Measurements from ENCODE around the gene CBLB.

Gene CBLB

GRCh38 chr3:105883798-105884377 lies 15.1 kb upstream of the CBLB start:
- no peaks in the 10 kb centered on the region for H3K9me3 ChIP-seq (ENCODE audit: low read depth, low read length)
- H3K36me3 ChIP-seq (ENCODE audit: insufficient read depth, low read length), result no peaks in the 10 kb centered on the region
- no peak overlapping the region for H3K9ac ChIP-seq (ENCODE audit: insufficient read length)
- DNase-seq (ENCODE audit: low read depth, low spot score), result no peak
- TF ChIP-seq POLR2AphosphoS5 (IDR thresholded peaks at IDR 0.05; ENCODE audit: borderline replicate concordance, low read depth, low read length) (no peak), FOXP2 (optimal IDR thresholded peaks at IDR 0.05; ENCODE audit: control extremely low read depth, extremely low read length, insufficient read depth) (no peak), EZH2 (IDR thresholded peaks at IDR 0.05) (no peak)
- no peak overlapping the region for H3K27ac ChIP-seq
- H3K4me3 ChIP-seq, result no peak overlapping the region

- Histone ChIP-seq H3K9me3 (ENCODE audit: low read depth, low read length) (no peaks in the 10 kb centered on the region), H3K36me3 (ENCODE audit: insufficient read depth, low read length) (no peaks in the 10 kb centered on the region), H3K9ac (ENCODE audit: insufficient read length) (no peak overlapping the region), H3K4me3 (no peak overlapping the region), H3K27ac (no peak overlapping the region)
- no peak for TF ChIP-seq FOXP2 (optimal IDR thresholded peaks at IDR 0.05; ENCODE audit: control extremely low read depth, extremely low read length, insufficient read depth)
- TF ChIP-seq EZH2 (IDR thresholded peaks at IDR 0.05), result no peak
- TF ChIP-seq POLR2AphosphoS5 (IDR thresholded peaks at IDR 0.05; ENCODE audit: borderline replicate concordance, low read depth, low read length), result no peak
- no peak for DNase-seq (ENCODE audit: low read depth, low spot score)
Observed at GRCh38 chr3:105880681-105881290, 12.0 kb upstream of the CBLB start.

GRCh38 chr3:105878061-105878460 lies 9.2 kb upstream of the CBLB start:
- DNase-seq (ENCODE audit: low read depth, low spot score), result no peak
- Histone ChIP-seq H3K4me3 (no peak overlapping the region), H3K9me3 (ENCODE audit: low read depth, low read length) (no peaks in the 10 kb centered on the region), H3K9ac (ENCODE audit: insufficient read length) (no peak overlapping the region), H3K27ac (no peak overlapping the region), H3K36me3 (ENCODE audit: insufficient read depth, low read length) (no peaks in the 10 kb centered on the region)
- no peak for TF ChIP-seq POLR2AphosphoS5 (IDR thresholded peaks at IDR 0.05; ENCODE audit: borderline replicate concordance, low read depth, low read length)
- no peak for TF ChIP-seq EZH2 (IDR thresholded peaks at IDR 0.05)
- TF ChIP-seq FOXP2 (optimal IDR thresholded peaks at IDR 0.05; ENCODE audit: control extremely low read depth, extremely low read length, insufficient read depth), result no peak

GRCh38 chr3:105877336-105877910 lies 8.6 kb upstream of the CBLB start:
- DNase-seq (ENCODE audit: low read depth, low spot score), result no peak
- no peak overlapping the region for H3K27ac ChIP-seq
- TF ChIP-seq EZH2 (IDR thresholded peaks at IDR 0.05), result no peak
- TF ChIP-seq FOXP2 (optimal IDR thresholded peaks at IDR 0.05; ENCODE audit: control extremely low read depth, extremely low read length, insufficient read depth), result no peak
- TF ChIP-seq POLR2AphosphoS5 (IDR thresholded peaks at IDR 0.05; ENCODE audit: borderline replicate concordance, low read depth, low read length), result no peak
- no peak overlapping the region for H3K9ac ChIP-seq (ENCODE audit: insufficient read length)
- no peaks in the 10 kb centered on the region for H3K36me3 ChIP-seq (ENCODE audit: insufficient read depth, low read length)
- no peak overlapping the region for H3K4me3 ChIP-seq
- H3K9me3 ChIP-seq (ENCODE audit: low read depth, low read length), result no peaks in the 10 kb centered on the region

- TF ChIP-seq POLR2AphosphoS5 (IDR thresholded peaks at IDR 0.05; ENCODE audit: borderline replicate concordance, low read depth, low read length) (no peak), EZH2 (IDR thresholded peaks at IDR 0.05) (no peak), FOXP2 (optimal IDR thresholded peaks at IDR 0.05; ENCODE audit: control extremely low read depth, extremely low read length, insufficient read depth) (no peak)
- H3K4me3 ChIP-seq, result no peak overlapping the region
- H3K36me3 ChIP-seq (ENCODE audit: insufficient read depth, low read length), result no peaks in the 10 kb centered on the region
- no peak for DNase-seq (ENCODE audit: low read depth, low spot score)
- no peak overlapping the region for H3K9ac ChIP-seq (ENCODE audit: insufficient read length)
- no peaks in the 10 kb centered on the region for H3K9me3 ChIP-seq (ENCODE audit: low read depth, low read length)
- no peak overlapping the region for H3K27ac ChIP-seq
Observed at GRCh38 chr3:105876780-105877327, 8.0 kb upstream of the CBLB start.

GRCh38 chr3:105869861-105870755 lies 1.3 kb upstream of the CBLB start:
- H3K9me3 ChIP-seq (ENCODE audit: low read depth, low read length), result no peaks in the 10 kb centered on the region
- peak overlapping the region; percentile 95 for H3K4me3 ChIP-seq
- DNase-seq (ENCODE audit: low read depth, low spot score), result no peak
- H3K9ac ChIP-seq (ENCODE audit: insufficient read length), result peak overlapping the region; percentile 55
- no peak for TF ChIP-seq POLR2AphosphoS5 (IDR thresholded peaks at IDR 0.05; ENCODE audit: borderline replicate concordance, low read depth, low read length)
- TF ChIP-seq EZH2 (IDR thresholded peaks at IDR 0.05), result no peak
- H3K27ac ChIP-seq, result no peak overlapping the region
- H3K36me3 ChIP-seq (ENCODE audit: insufficient read depth, low read length), result peaks cover 5% of the 10 kb centered on the region; the same call in 1 of the 2 replicates

GRCh38 chr3:105869531-105869833 lies 670 bp upstream of the CBLB start:
- H3K36me3 ChIP-seq (ENCODE audit: insufficient read depth, low read length), result peaks cover 5% of the 10 kb centered on the region; the same call in 1 of the 2 replicates
- DNase-seq (ENCODE audit: low read depth, low spot score), result no peak
- no peaks in the 10 kb centered on the region for H3K9me3 ChIP-seq (ENCODE audit: low read depth, low read length)
- peak overlapping the region; percentile 95 for H3K4me3 ChIP-seq
- no peak overlapping the region for H3K27ac ChIP-seq
- TF ChIP-seq EZH2 (IDR thresholded peaks at IDR 0.05) (no peak), POLR2AphosphoS5 (IDR thresholded peaks at IDR 0.05; ENCODE audit: borderline replicate concordance, low read depth, low read length) (no peak), FOXP2 (optimal IDR thresholded peaks at IDR 0.05; ENCODE audit: control extremely low read depth, extremely low read length, insufficient read depth) (no peak)
- peak overlapping the region; percentile 55 for H3K9ac ChIP-seq (ENCODE audit: insufficient read length)

GRCh38 chr3:105868431-105868741 lies 426 bp downstream of the CBLB start:
- DNase-seq (ENCODE audit: low read depth, low spot score), result no peak
- H3K4me3 ChIP-seq, result peak overlapping the region; percentile 95
- H3K27ac ChIP-seq, result no peak overlapping the region
- TF ChIP-seq FOXP2 (optimal IDR thresholded peaks at IDR 0.05; ENCODE audit: control extremely low read depth, extremely low read length, insufficient read depth) (no peak), EZH2 (IDR thresholded peaks at IDR 0.05) (no peak), POLR2AphosphoS5 (IDR thresholded peaks at IDR 0.05; ENCODE audit: borderline replicate concordance, low read depth, low read length) (no peak)
- no peaks in the 10 kb centered on the region for H3K9me3 ChIP-seq (ENCODE audit: low read depth, low read length)
- H3K36me3 ChIP-seq (ENCODE audit: insufficient read depth, low read length), result peaks cover 5% of the 10 kb centered on the region; the same call in 1 of the 2 replicates
- H3K9ac ChIP-seq (ENCODE audit: insufficient read length), result peak overlapping the region; percentile 77
